Activated CD4-positive, CD25-positive, alpha-beta regulatory T cell treated with anti-CD3 and anti-CD28 coated beads, Interleukin-2, amount 50 U/mL, for 16 hours (primary cell): ENCODE measurements around the gene UCK1.

ENCODE experiments used
- DNase-seq: peaks from one replicate; pipeline ENCODE4 v3.0.0-alpha.2; 2020; ENCODE audit warnings: low read depth, low spot score

UCK1 gene

GRCh38 chr9:131476777-131477345, 54.2 kb downstream of the UCK1 start:
- no peak for DNase-seq

- DNase-seq = no peak
Measured at GRCh38 chr9:131475956-131476776, 54.9 kb downstream of the UCK1 start.

GRCh38 chr9:131475111-131475955, 55.7 kb downstream of the UCK1 start:
- DNase-seq = no peak

GRCh38 chr9:131474711-131475110, 56.4 kb downstream of the UCK1 start:
- DNase-seq = no peak

- DNase-seq = no peak
Measured at GRCh38 chr9:131473891-131474290, 57.2 kb downstream of the UCK1 start.
